ENCODE results near the gene MRPS33.
"Not testable (repeated sequence)": the region's sequence is repeated elsewhere in the genome, so short reads cannot be mapped to it uniquely, and the experiment has no call there.

MRPS33 gene

GRCh38 chr7:141012044-141012685 is 2.6 kb downstream of the MRPS33 start:
- peak; percentile 90 for DNase-seq

GRCh38 chr7:141011443-141011842 is 3.3 kb downstream of the MRPS33 start:
- no peak for DNase-seq

GRCh38 chr7:141003172-141004065 is 11.3 kb downstream of the MRPS33 start:
- DNase-seq = no peak

GRCh38 chr7:141001546-141001945 is 13.2 kb downstream of the MRPS33 start:
- no peak for DNase-seq

GRCh38 chr7:141001122-141001521 is 13.6 kb downstream of the MRPS33 start:
- DNase-seq = no peak

- DNase-seq = no peak
These were observed 16.0 kb downstream of the MRPS33 start for GRCh38 chr7:140998715-140999114.

- DNase-seq = no peak
These were observed 22.3 kb downstream of the MRPS33 start for GRCh38 chr7:140992422-140992821.

GRCh38 chr7:140990193-140990962 is 24.4 kb downstream of the MRPS33 start:
- no peak for DNase-seq

- DNase-seq = no peak
These were observed 25.7 kb downstream of the MRPS33 start for GRCh38 chr7:140989068-140989467.

- peak; percentile 20 for DNase-seq
These were observed 30.9 kb downstream of the MRPS33 start for GRCh38 chr7:140983802-140984201.

GRCh38 chr7:140982508-140982907 is 32.2 kb downstream of the MRPS33 start:
- DNase-seq = peak; percentile 2

- DNase-seq = no peak
These were observed 32.8 kb downstream of the MRPS33 start for GRCh38 chr7:140981951-140982350.

- no peak for DNase-seq
These were observed 37.0 kb downstream of the MRPS33 start for GRCh38 chr7:140977741-140978140.

GRCh38 chr7:140972876-140973829 is 41.6 kb downstream of the MRPS33 start:
- no peak for DNase-seq

GRCh38 chr7:140972344-140972743 is 42.4 kb downstream of the MRPS33 start:
- DNase-seq = no peak

- DNase-seq = no peak
These were observed 47.3 kb downstream of the MRPS33 start for GRCh38 chr7:140967438-140967837.

GRCh38 chr7:140966561-140967233 is 48.1 kb downstream of the MRPS33 start:
- DNase-seq = no peak

- DNase-seq = no peak
These were observed 53.6 kb downstream of the MRPS33 start for GRCh38 chr7:140961117-140961516.

- DNase-seq = not testable (repeated sequence)
These were observed 57.8 kb downstream of the MRPS33 start for GRCh38 chr7:140956997-140957396.
